HepG2 (cell line): ENCODE measurements around the gene NCS1. TPM values are rescaled to one million over a fixed set of nuclear protein-coding genes. Genes with fewer than 3 reads are reported as not detected.

Experiments used
- ATAC-seq: fragments of 200-7000 bp; cut with Tn5 transposase; 3 replicates; pipeline ENCODE4 v1.9.1; 2020; ENCODE audit warnings: mild to moderate bottlenecking, moderate library complexity
- BruUV-seq: library from RNA; stranded (reverse); fragments of 400-500 nt; replicated peaks from 2 replicates; lab custom pipeline; 2021; lab: Mats Ljungman, UMichigan
- CTCF ChIA-PET: fragments of 300-600 bp; formaldehyde crosslinking; extraction: SDS; loops from one replicate; lab custom pipeline; 2021; ENCODE audit warnings: low total read pairs, inconsistent platforms, low intra/inter-chr PET ratio; lab: Yijun Ruan, JAX
- POLR2A ChIA-PET: fragments of 350-600 bp; sonication (Branson Sonifier 250); formaldehyde crosslinking; loops from one replicate; lab custom pipeline; 2020; ENCODE audit warnings: antibody characterized with exemption, inconsistent platforms; lab: Yijun Ruan, JAX
- DNase-seq: peaks from one replicate; pipeline ENCODE4 v3.0.0-alpha.2; 2015; ENCODE audit warnings: low spot score
- FAIRE-seq: peaks from 3 replicates; lab custom pipeline; 2011; peaks lifted over from hg19 to GRCh38; lab: Jason Lieb, UNC
- H2AFZ ChIP-seq: one replicate; pipeline ENCODE4 v1.6.1; 2011; ENCODE audit warnings: low read length, inconsistent platforms
- H3K27ac ChIP-seq: fragments of 300-600 bp; 3 replicates; pipeline ENCODE4 v1.8.0; 2011; ENCODE audit warnings: mixed run types, mild to moderate bottlenecking, mixed read lengths, low read length, inconsistent platforms; ENCODE audit not compliant: insufficient read depth; ENCODE audit errors: extremely low read length
- H3K27me3 ChIP-seq, 2 experiments: fragments of 200-600 bp in 1 of 2; 2 replicates in 1 of 2; 3 replicates in 1 of 2; pipeline versions ENCODE4 v1.6.0 to v1.8.0; 2011; ENCODE audit warnings: low read length in 2 of 2, mild to moderate bottlenecking in 2 of 2, moderate library complexity in 2 of 2, inconsistent platforms in 1 of 2; ENCODE audit not compliant: insufficient read depth in 2 of 2, control insufficient read depth in 1 of 2
- H3K36me3 ChIP-seq, 2 experiments: fragments of 200-600 bp in 1 of 2; replicated peaks in 1 of 2; 2 replicates in 1 of 2; 3 replicates in 1 of 2; pipeline versions ENCODE4 v1.5.1 to v1.8.0; 2011; ENCODE audit warnings: low read length in 2 of 2, inconsistent platforms in 1 of 2; ENCODE audit not compliant: insufficient read depth in 2 of 2, control insufficient read depth in 1 of 2
- H3K4me1 ChIP-seq: 2 replicates; pipeline ENCODE4 v1.5.1; 2012; ENCODE audit warnings: low read length, inconsistent platforms; ENCODE audit not compliant: insufficient read depth
- H3K4me2 ChIP-seq: 2 replicates; pipeline ENCODE4 v1.6.0; 2011; ENCODE audit warnings: low read depth, low read length, inconsistent platforms
- H3K4me3 ChIP-seq, 3 experiments: fragments of 200-600 bp in 1 of 3; sonication (generic), shearing (Covaris generic) in 1 of 3; replicated peaks in 1 of 3; 2 replicates each; pipeline ENCODE4 v1.5.1; 2011 to 2016; ENCODE audit warnings: low read length in 3 of 3, inconsistent platforms in 2 of 3, low read depth in 2 of 3, mild to moderate bottlenecking in 2 of 3, control low read depth in 1 of 3, mixed read lengths in 1 of 3; ENCODE audit not compliant: insufficient read depth in 1 of 3
- H3K79me2 ChIP-seq: one replicate; pipeline ENCODE4 v1.6.1; 2011; ENCODE audit warnings: low read length, inconsistent platforms; ENCODE audit not compliant: insufficient read depth
- H3K9ac ChIP-seq: 2 replicates; pipeline ENCODE4 v1.6.0; 2011; ENCODE audit warnings: mild to moderate bottlenecking, low read depth, low read length, inconsistent platforms; ENCODE audit not compliant: insufficient read depth
- H3K9me3 ChIP-seq: 2 replicates; pipeline ENCODE4 v1.5.1; 2012; ENCODE audit warnings: mild to moderate bottlenecking, low read length
- H4K20me1 ChIP-seq: 2 replicates; pipeline ENCODE4 v1.6.0; 2011; ENCODE audit warnings: inconsistent platforms, mild to moderate bottlenecking, low read length, moderate library complexity; ENCODE audit not compliant: insufficient read depth
- HOXD1 ChIP-seq: sonication (generic); formaldehyde crosslinking; IDR thresholded peaks from 2 replicates; pipeline ENCODE4 v1.5.0; 2020; ENCODE audit warnings: missing genetic modification reagents
- NBN ChIP-seq: fragments of 450-650 bp; conservative IDR thresholded peaks from 2 replicates; pipeline ENCODE4 v1.6.1; 2017
- PAX8 ChIP-seq: sonication (generic); formaldehyde crosslinking; IDR thresholded peaks from 2 replicates; pipeline ENCODE4 v1.8.0; 2022; ENCODE audit warnings: mild to moderate bottlenecking, missing genetic modification reagents, borderline replicate concordance
- SIX4 ChIP-seq: sonication (generic); formaldehyde crosslinking; IDR thresholded peaks from 2 replicates; pipeline ENCODE4 v1.4.0; 2020; ENCODE audit warnings: missing genetic modification reagents
- SNRNP70 ChIP-seq: fragments of 200-400 bp; formaldehyde crosslinking; IDR thresholded peaks from 2 replicates; pipeline ENCODE4 v1.6.1; 2017; ENCODE audit warnings: mild to moderate bottlenecking, low read depth, low read length, moderate library complexity
- SOX13 ChIP-seq, 3 experiments: fragments of 450-650 bp in 1 of 3; sonication (generic) in 1 of 3; formaldehyde crosslinking in 1 of 3; IDR thresholded peaks in 2 of 3; conservative IDR thresholded peaks in 1 of 3; 2 replicates each; pipeline versions ENCODE4 v1.5.0 to v1.6.1; 2016 to 2020; ENCODE audit warnings: antibody characterized with exemption in 1 of 3, mild to moderate bottlenecking in 1 of 3, missing compliant biosample characterization in 1 of 3, missing genetic modification reagents in 1 of 3, moderate library complexity in 1 of 3
- ZFP41 ChIP-seq: sonication (generic); formaldehyde crosslinking; IDR thresholded peaks from 2 replicates; pipeline ENCODE4 v1.4.0; 2020; ENCODE audit warnings: mild to moderate bottlenecking, missing genetic modification reagents, borderline replicate concordance
- ZNF713 ChIP-seq: sonication (generic); formaldehyde crosslinking; IDR thresholded peaks from 2 replicates; pipeline ENCODE4 v1.4.0; 2020; ENCODE audit warnings: mild to moderate bottlenecking, missing genetic modification reagents
- ZNF737 ChIP-seq: sonication (generic); formaldehyde crosslinking; IDR thresholded peaks from 2 replicates; pipeline ENCODE4 v1.5.0; 2020; ENCODE audit warnings: missing genetic modification reagents, mild to moderate bottlenecking, borderline replicate concordance
- ZNF792 ChIP-seq: IDR thresholded peaks from 2 replicates; pipeline ENCODE4 v1.6.1; 2016
- WGBS: methylation state at CpG from one replicate; pipeline ENCODE4 v1.1.6; 2017; ENCODE audit warnings: low lambda C conversion rate; 5-methylcytosine and 5-hydroxymethylcytosine counted together
- in situ Hi-C: cut with HindIII; loops from 2 replicates; pipeline ENCODE4 v1.10.0; 2017; ENCODE audit warnings: low pct_unique_long_range_greater_than_20kb; ENCODE audit not compliant: extremely low pct_ligation_motif_present
- intact Hi-C: fragments of 100-400 bp; cut with micrococcal nuclease; formaldehyde crosslinking; loops from one replicate; pipeline ENCODE4 v1.10.0; 2022; ENCODE audit not compliant: unreplicated experiment
- polyA plus RNA-seq, 8 experiments: library from polyadenylated mRNA; depleted of rRNA in 3 of 8; stranded (reverse) in 7 of 8; unstranded in 1 of 8; fragments of >200 nt; fragmentation: Illumina TruSeq in 4 of 8; extraction: Trizol in 4 of 8; gene quantifications; 2 replicates each; pipeline versions ENCODE4 v1.2.1 to v1.2.3, GENCODE V29; 2011 to 2016; ENCODE audit warnings: low read depth in 4 of 8, missing spikeins in 1 of 8, mixed read lengths in 1 of 8; ENCODE audit not compliant: insufficient read depth in 1 of 8
- total RNA-seq, 5 experiments: library from RNA; depleted of rRNA; stranded (reverse); fragments of >200 nt; fragmentation: Illumina TruSeq; extraction: Trizol; gene quantifications; 2 replicates each; pipeline ENCODE4 v1.2.3, GENCODE V29; 2016; ENCODE audit warnings: low read depth in 1 of 5
- TF ChIP-seq, protein P1 (sequence below): sonication (generic); formaldehyde crosslinking; IDR thresholded peaks from 2 replicates; pipeline ENCODE4 v1.9.0; 2022; ENCODE audit warnings: low read depth, missing genetic modification reagents
- TF ChIP-seq, protein P2 (sequence below), 2 experiments: IDR thresholded peaks; 2 replicates each; pipeline ENCODE4 v1.6.1; 2011 to 2012; ENCODE audit warnings: low read length in 2 of 2, borderline replicate concordance in 1 of 2, low read depth in 1 of 2, mild to moderate bottlenecking in 1 of 2, moderate library complexity in 1 of 2
- TF ChIP-seq, protein P3 (sequence below): sonication (generic); formaldehyde crosslinking; IDR thresholded peaks from 2 replicates; pipeline ENCODE4 v1.4.0; 2020; ENCODE audit warnings: missing genetic modification reagents
- TF ChIP-seq, protein P4 (sequence below): sonication (generic); formaldehyde crosslinking; conservative IDR thresholded peaks from 2 replicates; pipeline ENCODE4 v1.5.0; 2020; ENCODE audit warnings: missing genetic modification reagents
- TF ChIP-seq, protein P5 (sequence below): sonication (generic); formaldehyde crosslinking; IDR thresholded peaks from 2 replicates; pipeline ENCODE4 v1.4.0; 2020; ENCODE audit warnings: low read depth, mild to moderate bottlenecking, missing genetic modification reagents

The NCS1 gene
- total and polyA plus RNA-seq, 2 of the 13 experiments (the other 11 are each of a cell fraction or from before 2014, with no cell fraction given): 4.7 to 6.1 TPM

DNA sequence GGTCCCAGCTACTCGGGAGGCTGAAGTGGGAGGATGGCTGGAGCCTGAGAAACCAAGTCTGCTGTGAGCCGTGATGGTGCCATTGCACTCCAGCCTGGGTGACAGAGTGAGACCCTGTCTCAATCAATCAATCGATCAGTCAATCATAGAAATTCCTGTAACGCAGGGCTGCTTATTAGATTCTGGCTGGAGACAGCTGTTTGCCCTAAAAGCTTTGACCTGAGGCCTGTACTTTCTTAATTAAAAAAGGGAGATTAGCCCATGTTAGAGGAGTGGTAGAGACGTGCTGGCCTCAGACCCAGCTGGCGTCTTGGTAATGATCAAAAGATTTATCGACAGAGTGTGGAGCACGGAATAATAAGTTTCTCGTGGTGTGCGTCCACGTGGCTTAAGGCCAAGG is 52.9 kb downstream of the NCS1 start:
- in situ Hi-C loops: no loop called here
- WGBS: 96% methylated on average over 11 of the region's 11 CpGs
- TF ChIP-seq, protein P1, sequence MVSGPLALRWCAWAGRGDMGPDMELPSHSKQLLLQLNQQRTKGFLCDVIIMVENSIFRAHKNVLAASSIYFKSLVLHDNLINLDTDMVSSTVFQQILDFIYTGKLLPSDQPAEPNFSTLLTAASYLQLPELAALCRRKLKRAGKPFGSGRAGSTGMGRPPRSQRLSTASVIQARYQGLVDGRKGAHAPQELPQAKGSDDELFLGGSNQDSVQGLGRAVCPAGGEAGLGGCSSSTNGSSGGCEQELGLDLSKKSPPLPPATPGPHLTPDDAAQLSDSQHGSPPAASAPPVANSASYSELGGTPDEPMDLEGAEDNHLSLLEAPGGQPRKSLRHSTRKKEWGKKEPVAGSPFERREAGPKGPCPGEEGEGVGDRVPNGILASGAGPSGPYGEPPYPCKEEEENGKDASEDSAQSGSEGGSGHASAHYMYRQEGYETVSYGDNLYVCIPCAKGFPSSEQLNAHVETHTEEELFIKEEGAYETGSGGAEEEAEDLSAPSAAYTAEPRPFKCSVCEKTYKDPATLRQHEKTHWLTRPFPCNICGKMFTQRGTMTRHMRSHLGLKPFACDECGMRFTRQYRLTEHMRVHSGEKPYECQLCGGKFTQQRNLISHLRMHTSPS (CRISPR knock-in tag): no peak
- TF ChIP-seq NBN: no peak
- TF ChIP-seq SIX4 (CRISPR knock-in tag): no peak
- no peak for TF ChIP-seq ZNF737 (CRISPR knock-in tag)
- TF ChIP-seq, protein P2, sequence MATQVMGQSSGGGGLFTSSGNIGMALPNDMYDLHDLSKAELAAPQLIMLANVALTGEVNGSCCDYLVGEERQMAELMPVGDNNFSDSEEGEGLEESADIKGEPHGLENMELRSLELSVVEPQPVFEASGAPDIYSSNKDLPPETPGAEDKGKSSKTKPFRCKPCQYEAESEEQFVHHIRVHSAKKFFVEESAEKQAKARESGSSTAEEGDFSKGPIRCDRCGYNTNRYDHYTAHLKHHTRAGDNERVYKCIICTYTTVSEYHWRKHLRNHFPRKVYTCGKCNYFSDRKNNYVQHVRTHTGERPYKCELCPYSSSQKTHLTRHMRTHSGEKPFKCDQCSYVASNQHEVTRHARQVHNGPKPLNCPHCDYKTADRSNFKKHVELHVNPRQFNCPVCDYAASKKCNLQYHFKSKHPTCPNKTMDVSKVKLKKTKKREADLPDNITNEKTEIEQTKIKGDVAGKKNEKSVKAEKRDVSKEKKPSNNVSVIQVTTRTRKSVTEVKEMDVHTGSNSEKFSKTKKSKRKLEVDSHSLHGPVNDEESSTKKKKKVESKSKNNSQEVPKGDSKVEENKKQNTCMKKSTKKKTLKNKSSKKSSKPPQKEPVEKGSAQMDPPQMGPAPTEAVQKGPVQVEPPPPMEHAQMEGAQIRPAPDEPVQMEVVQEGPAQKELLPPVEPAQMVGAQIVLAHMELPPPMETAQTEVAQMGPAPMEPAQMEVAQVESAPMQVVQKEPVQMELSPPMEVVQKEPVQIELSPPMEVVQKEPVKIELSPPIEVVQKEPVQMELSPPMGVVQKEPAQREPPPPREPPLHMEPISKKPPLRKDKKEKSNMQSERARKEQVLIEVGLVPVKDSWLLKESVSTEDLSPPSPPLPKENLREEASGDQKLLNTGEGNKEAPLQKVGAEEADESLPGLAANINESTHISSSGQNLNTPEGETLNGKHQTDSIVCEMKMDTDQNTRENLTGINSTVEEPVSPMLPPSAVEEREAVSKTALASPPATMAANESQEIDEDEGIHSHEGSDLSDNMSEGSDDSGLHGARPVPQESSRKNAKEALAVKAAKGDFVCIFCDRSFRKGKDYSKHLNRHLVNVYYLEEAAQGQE (IDR thresholded peaks at IDR 0.05; ENCODE audit: borderline replicate concordance in 1 of 2, low read depth in 1 of 2, low read length in 2 of 2): no peak
- TF ChIP-seq ZFP41 (CRISPR knock-in tag): no peak
- no peak for TF ChIP-seq ZNF713
- no peak for TF ChIP-seq ZNF792 (CRISPR knock-in tag)
- TF ChIP-seq SNRNP70: no peak
- no peak for TF ChIP-seq HOXD1
- TF ChIP-seq, protein P3, sequence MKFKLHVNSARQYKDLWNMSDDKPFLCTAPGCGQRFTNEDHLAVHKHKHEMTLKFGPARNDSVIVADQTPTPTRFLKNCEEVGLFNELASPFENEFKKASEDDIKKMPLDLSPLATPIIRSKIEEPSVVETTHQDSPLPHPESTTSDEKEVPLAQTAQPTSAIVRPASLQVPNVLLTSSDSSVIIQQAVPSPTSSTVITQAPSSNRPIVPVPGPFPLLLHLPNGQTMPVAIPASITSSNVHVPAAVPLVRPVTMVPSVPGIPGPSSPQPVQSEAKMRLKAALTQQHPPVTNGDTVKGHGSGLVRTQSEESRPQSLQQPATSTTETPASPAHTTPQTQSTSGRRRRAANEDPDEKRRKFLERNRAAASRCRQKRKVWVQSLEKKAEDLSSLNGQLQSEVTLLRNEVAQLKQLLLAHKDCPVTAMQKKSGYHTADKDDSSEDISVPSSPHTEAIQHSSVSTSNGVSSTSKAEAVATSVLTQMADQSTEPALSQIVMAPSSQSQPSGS (CRISPR knock-in tag): no peak
- TF ChIP-seq, protein P4, sequence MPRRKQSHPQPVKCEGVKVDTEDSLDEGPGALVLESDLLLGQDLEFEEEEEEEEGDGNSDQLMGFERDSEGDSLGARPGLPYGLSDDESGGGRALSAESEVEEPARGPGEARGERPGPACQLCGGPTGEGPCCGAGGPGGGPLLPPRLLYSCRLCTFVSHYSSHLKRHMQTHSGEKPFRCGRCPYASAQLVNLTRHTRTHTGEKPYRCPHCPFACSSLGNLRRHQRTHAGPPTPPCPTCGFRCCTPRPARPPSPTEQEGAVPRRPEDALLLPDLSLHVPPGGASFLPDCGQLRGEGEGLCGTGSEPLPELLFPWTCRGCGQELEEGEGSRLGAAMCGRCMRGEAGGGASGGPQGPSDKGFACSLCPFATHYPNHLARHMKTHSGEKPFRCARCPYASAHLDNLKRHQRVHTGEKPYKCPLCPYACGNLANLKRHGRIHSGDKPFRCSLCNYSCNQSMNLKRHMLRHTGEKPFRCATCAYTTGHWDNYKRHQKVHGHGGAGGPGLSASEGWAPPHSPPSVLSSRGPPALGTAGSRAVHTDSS (CRISPR knock-in tag): no peak
- TF ChIP-seq, protein P5, sequence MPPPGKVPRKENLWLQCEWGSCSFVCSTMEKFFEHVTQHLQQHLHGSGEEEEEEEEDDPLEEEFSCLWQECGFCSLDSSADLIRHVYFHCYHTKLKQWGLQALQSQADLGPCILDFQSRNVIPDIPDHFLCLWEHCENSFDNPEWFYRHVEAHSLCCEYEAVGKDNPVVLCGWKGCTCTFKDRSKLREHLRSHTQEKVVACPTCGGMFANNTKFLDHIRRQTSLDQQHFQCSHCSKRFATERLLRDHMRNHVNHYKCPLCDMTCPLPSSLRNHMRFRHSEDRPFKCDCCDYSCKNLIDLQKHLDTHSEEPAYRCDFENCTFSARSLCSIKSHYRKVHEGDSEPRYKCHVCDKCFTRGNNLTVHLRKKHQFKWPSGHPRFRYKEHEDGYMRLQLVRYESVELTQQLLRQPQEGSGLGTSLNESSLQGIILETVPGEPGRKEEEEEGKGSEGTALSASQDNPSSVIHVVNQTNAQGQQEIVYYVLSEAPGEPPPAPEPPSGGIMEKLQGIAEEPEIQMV (CRISPR knock-in tag): no peak
- TF ChIP-seq PAX8 (CRISPR knock-in tag): no peak
- no peak for TF ChIP-seq SOX13 (IDR thresholded peaks at IDR 0.05)
- no peak for TF ChIP-seq SOX13 (CRISPR knock-in tag; conservative IDR thresholded peaks at IDR 0.05 in 1 of 2, IDR thresholded peaks at IDR 0.05 in 1 of 2)

More for the DNA sequence above, 52.9 kb downstream of the NCS1 start:
- Histone ChIP-seq H3K36me3 (no peaks in the 10 kb centered on the region), H3K27me3 (no peaks in the 10 kb centered on the region), H2AFZ (no peak overlapping the region), H3K4me2 (no peak overlapping the region), H3K79me2 (no peaks in the 10 kb centered on the region), H3K9ac (no peak overlapping the region), H3K27ac (no peak overlapping the region), H4K20me1 (no peaks in the 10 kb centered on the region), H3K9me3 (peaks cover 8% of the 10 kb centered on the region; the same call in 1 of the 2 replicates), H3K4me3 (no peak overlapping the region), H3K4me1 (no peaks in the 10 kb centered on the region)
- ATAC-seq (no peak), FAIRE-seq (no peak), DNase-seq (no peak)
- BruUV-seq: no TSS peak
- intact Hi-C loops: no loop called here
- POLR2A ChIA-PET: no interaction called here
- CTCF ChIA-PET: no interaction called here
